HG03175 (cell line): ENCODE measurements around the gene MYO1E.
"Not testable (repeated sequence)": the region's sequence is repeated elsewhere in the genome, so short reads cannot be mapped to it uniquely, and the experiment has no call there.

Source experiments
- ATAC-seq: cut with Tn5 transposase; IDR thresholded peaks from one replicate; pipeline ENCODE4 v1.9.1; 2021; ENCODE audit warnings: mild to moderate bottlenecking, moderate library complexity; ENCODE audit not compliant: unreplicated experiment

MYO1E gene

GRCh38 chr15:59172289-59172901 lies 200.3 kb downstream of the MYO1E start:
- ATAC-seq, result no peak

- no peak for ATAC-seq
Observed at GRCh38 chr15:59171067-59171397, 201.6 kb downstream of the MYO1E start.

GRCh38 chr15:59170295-59171066 lies 202.2 kb downstream of the MYO1E start:
- ATAC-seq, result no peak

- no peak for ATAC-seq
Observed at GRCh38 chr15:59169251-59169708, 203.4 kb downstream of the MYO1E start.

GRCh38 chr15:59168536-59168935 lies 204.1 kb downstream of the MYO1E start:
- ATAC-seq, result no peak

GRCh38 chr15:59166601-59167265 lies 205.9 kb downstream of the MYO1E start:
- ATAC-seq, result no peak

GRCh38 chr15:59166166-59166565 lies 206.5 kb downstream of the MYO1E start:
- no peak for ATAC-seq

GRCh38 chr15:59165726-59166125 lies 206.9 kb downstream of the MYO1E start:
- ATAC-seq, result no peak

- not testable (repeated sequence) for ATAC-seq
Observed at GRCh38 chr15:59162080-59162479, 210.6 kb downstream of the MYO1E start.

GRCh38 chr15:59160880-59161593 lies 211.6 kb downstream of the MYO1E start:
- ATAC-seq, result no peak

- ATAC-seq, result no peak
Observed at GRCh38 chr15:59159210-59159609, 213.5 kb downstream of the MYO1E start.

- ATAC-seq, result no peak
Observed at GRCh38 chr15:59158701-59159034, 214.0 kb downstream of the MYO1E start.

GRCh38 chr15:59157840-59158700 lies 214.6 kb downstream of the MYO1E start:
- no peak for ATAC-seq

- ATAC-seq, result no peak
Observed at GRCh38 chr15:59157396-59157795, 215.3 kb downstream of the MYO1E start.

- ATAC-seq, result no peak
Observed at GRCh38 chr15:59155431-59155830, 217.2 kb downstream of the MYO1E start.

- no peak for ATAC-seq
Observed at GRCh38 chr15:59154243-59154642, 218.4 kb downstream of the MYO1E start.

GRCh38 chr15:59153466-59153865 lies 219.2 kb downstream of the MYO1E start:
- ATAC-seq, result no peak

- ATAC-seq, result no peak
Observed at GRCh38 chr15:59152694-59153450, 219.8 kb downstream of the MYO1E start.

GRCh38 chr15:59150185-59150584 lies 222.5 kb downstream of the MYO1E start:
- no peak for ATAC-seq
